GM19025 (cell line): ENCODE measurements around the gene CLCN1.
"Not testable (repeated sequence)": the region's sequence is repeated elsewhere in the genome, so short reads cannot be mapped to it uniquely, and the experiment has no call there.

Experiments
- ATAC-seq: cut with Tn5 transposase; IDR thresholded peaks from one replicate; pipeline ENCODE4 v1.9.1; 2021; ENCODE audit warnings: mild to moderate bottlenecking, low read depth, moderate library complexity; ENCODE audit not compliant: unreplicated experiment

The CLCN1 gene

DNA sequence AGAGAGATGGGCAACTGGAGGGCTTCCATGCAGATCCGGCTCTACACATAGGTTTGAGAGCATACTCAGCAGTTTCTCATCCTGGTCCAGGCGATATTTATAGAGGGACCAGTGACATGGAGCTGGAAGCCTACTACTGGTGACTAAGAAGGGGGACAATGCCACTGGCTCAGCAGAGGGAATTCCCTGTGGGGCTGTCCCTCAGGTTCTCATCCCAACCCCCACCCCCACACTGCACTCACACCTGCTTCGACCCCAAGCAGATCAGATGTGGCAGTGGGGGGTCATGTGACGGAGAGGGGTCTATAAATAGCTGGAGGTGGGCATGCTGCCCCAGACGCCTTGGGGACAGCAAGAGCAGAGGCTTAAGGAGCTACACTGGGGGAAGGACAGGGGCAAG is at the start of gene CLCN1:
CLCN1 (plus strand) TSS at position 336 of the 400 bp plus-strand sequence. CDS start 102 bp downstream, outside the sequence.
- ATAC-seq, result no peak

DNA sequence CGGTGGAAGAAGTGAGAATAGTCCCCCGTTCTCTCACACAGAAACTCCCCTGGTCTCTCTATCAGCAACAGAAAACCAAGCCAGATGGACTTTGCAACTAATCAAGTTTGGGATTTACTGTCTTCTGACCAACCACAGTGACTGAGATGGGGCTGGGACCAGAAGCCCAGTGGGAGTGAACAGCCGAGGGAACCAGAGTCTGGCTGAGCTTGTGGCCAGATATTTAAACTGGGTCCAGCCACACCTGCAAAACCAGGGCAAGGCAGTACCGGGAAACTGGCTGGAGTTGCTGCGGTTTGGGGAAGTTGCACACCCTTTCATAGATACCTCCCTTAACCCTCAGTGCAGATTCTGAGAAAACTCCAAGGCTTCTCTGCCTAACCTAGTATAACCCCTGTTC is 46.7 kb upstream of the CLCN1 start:
- ATAC-seq, result no peak

DNA sequence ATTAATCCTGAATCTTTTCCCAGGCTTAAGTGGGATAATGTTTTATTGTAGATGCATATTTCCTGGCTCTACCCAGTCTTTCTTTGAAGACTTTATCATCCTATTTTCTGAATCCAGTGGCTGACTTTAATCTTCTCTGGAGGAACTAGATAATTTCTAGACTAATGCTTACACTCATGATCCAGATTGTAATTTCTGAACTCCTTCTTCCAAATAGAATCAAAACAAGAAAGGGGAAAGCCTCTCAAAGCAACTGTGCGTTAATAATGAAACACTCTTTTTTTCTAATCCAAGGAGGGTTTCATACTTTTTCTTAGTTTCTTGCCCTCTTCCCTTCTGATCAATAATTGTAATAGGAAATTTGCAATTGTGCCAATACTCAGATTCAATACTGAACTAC is 44.7 kb upstream of the CLCN1 start:
- no peak for ATAC-seq

DNA sequence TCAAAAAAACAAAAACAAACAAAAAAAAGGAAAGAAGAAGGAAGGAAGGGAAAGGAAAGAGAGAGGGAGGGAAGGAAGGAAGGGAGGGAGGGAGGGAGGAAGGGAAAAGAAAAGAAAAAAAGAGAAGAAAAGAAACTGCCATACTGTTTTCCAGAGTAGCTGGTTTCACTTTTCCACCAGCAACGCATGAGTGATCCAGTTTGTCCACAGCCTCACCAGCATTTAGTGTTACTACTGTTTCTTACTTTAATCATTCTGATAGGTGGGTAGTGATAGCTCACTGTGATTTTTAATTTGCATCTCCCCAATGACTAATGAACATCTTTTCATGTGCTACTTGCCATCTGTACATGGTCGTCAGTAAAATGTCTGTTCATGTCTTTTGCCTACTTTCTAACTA is 43.0 kb upstream of the CLCN1 start:
- ATAC-seq, result no peak

DNA sequence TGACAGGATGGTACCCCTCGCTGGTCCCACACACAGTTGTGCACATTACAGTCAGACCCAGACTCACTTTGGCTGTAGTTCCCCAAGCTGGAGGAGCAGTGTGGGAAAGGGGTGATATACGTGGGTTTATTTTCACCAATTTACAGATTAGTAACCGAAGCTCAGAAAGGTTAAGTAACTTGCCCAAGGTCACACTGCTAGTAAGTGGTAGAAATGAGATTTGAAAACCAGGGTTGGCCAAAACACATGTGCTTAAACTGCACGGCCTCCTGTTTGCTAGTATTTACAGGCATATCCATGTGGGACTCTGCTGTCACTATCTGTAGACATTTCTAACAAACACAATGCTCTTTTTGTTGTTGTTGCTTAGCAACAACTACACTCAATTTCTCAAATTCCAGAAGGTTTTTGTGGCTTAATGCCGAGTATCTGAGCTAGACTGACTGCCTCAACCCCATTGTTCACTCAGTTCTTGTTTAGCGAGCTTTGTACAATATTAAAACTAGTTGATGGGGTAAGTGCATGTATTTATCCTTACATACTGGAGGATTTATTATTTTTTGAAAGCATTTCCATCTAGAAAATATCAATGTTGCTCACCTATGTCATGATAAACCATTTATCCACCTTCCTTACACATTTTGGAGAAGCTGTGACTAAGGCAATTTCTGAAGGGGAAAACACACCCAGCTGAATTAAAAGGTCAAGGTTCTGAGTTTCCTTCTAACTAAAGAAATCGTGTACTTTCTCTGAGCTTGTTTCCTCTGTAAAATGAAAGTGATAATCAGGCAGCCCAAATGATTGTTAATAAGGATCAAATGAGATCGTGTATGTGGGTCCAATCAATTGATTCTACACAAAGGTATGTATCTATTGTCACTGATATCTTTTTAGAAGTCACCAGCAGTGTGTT is 36.5 kb upstream of the CLCN1 start:
- no peak for ATAC-seq

DNA sequence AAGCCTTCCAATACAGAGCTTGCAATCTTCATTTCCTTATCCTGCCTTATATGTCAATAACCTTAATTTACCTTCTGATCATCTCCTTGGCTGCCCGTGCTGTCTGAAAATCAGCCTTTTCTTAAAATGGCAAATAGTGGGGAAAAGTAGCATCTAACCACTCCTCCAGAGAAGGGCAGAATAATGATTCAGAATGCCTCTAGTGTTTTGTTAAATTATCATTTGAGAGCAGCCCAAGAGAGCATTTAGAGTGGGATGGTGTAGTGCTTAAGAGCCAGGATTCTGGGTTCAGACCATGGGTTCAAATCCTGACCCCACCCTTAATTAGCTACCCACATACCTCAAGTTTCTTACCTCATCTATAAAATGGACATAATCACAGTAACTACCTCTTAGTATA is 35.8 kb upstream of the CLCN1 start:
- no peak for ATAC-seq

DNA sequence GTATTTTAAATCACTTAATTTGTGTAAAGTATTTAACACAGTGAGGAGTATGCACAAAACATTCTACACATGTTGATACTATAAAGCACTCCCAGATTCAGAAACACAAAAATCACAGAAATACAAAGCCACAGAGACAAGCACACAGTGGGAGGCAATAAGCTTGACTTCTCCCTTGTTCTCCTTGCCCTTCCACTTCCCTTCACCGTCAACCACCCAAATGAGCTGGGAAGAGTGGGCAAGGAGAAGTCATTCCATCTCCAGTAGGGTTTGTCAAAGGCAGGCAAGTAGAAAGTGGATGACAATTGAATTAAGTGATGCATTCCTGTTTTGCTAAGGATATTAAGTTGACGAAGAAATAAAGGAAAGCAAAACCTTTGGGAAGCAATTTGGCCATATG is 35.3 kb upstream of the CLCN1 start:
- ATAC-seq, result no peak

DNA sequence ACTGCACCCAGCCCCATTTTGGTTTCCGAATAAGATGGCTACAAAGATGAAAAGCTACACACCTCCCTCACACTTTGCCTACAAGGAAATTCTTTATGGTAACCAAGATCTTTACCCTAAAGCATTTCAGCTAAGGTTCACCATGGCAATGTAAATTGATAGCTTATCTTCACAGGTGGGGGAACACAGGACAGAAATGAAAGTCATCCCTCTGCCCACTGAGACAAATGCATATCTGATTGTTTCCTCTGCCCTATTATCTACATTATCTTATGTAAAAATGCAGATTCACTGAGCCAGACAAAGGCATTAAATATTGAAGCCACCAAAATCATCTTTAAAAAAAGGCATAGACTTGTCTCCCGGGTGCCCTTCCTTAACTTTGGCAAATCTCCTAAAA is 34.4 kb upstream of the CLCN1 start:
- ATAC-seq, result no peak

DNA sequence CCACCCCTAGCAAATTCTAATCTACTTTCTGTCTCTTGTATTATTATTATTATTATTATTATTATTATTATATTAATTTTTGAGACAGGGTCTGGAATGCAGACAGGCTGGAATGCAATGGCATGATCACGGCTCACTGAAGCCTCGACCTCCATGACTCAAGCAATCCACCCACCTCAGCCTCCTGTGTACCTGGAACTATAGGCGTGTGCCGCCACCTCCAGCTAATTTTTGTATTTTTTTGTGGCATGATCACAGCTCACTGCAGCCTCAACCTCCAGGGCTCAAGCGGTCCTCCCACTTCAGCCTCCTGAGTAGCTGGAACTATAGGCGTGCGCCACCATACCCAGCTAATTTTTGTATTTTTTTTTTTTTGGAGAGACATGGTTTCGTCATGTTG is 33.8 kb upstream of the CLCN1 start:
- no peak for ATAC-seq

DNA sequence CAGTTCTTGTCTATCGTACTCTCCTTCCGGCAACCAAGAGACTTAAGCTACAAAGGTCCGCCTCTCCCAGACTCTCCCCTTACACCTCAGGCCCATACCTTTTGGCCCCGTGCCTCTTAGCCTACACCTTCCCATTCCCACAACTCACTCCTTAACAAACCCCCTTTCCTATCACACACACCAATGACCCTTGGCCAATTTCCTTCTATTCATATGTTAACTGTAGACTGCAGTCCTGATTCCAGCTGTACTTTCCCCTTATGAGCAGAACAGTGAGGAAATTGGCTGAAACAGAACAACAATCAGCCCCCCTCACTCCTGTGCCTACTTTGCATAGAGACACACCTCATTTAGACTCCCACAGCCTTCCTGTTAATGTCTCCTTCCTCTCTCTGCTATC is 32.5 kb upstream of the CLCN1 start:
- no peak for ATAC-seq

DNA sequence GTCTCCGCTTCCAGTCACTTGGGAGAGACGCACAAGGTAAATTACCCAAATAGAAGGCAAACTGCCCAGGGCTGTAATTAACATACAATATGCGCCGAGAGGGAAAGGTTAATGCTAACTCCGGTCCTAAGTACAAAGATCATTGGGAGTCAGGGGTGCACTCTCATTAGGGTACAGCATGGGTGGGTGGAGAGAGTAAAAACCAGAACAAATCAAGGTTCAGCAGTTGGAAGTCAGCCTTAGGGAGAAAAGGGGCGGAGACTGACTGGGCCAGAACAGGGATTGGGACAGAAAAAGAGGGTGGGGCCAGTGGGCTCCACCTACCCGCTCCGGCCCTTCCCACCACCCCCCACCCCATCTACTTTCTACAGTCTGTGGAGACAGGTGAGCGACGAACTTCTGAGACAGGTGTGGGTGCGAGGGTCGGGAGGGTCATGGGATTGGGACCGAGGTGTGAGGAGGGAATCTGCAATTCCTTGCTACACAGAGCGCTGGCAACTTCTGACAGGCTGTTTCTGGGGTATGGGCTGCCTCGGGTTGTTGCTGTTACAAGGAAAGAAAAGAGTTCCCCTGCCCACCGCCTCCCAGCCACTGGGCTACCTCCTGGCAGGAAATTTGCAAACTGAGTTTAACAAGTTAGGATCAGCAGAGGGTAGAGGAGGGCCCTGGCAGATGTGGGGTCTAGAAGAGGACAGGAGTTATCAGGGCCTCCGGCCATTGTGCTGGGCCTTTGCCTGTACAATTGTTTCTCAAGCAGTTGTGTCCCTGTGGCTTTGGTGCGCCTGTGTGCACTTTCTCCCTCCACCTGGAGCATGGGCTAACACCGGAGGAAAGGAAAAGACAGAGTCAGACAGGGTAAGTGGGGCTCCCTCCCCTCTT is 31.1 kb upstream of the CLCN1 start, which contains the start of gene TMEM139:
TMEM139 (plus strand) TSS at position 368 of the 879 bp plus-strand sequence. CDS start 1,000 bp downstream, outside the sequence.
- no peak for ATAC-seq

DNA sequence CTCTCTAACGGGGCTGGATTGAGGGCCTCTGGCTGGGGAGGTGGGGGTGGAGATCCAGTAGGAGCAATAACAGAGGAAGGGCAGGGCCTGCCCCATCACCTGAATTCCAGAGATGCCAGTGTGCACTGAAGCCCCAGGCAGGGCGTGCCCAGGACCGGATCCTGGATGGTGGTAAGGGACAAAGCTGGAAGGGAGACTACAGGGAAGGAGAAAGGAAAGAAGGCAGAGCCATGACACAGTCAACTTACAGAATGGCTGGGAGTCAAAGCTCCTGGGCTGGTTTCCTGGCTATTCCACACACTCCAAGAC is 30.5 kb upstream of the CLCN1 start:
- ATAC-seq, result no peak

DNA sequence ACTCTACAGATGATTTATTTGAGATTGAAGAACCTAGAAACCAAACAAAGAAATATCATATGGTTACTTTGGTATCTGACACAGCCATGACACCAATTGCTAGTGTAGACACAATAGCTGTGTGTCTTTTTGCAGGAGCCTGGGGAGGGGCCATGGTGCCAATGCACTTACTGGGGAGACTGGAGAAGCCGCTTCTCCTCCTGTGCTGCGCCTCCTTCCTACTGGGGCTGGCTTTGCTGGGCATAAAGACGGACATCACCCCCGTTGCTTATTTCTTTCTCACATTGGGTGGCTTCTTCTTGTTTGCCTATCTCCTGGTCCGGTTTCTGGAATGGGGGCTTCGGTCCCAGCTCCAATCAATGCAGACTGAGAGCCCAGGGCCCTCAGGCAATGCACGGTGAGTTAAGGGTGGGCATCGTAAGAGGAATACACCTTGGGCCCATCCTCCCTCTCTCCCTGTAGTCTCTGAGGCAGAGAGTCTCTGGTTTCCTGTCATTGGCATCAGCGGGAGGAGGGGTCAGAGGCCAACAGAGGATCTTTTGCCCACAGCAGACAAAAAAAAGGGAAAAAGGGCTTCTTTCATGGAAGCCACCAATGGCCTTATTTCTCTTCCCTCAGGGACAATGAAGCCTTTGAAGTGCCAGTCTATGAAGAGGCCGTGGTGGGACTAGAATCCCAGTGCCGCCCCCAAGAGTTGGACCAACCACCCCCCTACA is 29.9 kb upstream of the CLCN1 start:
- ATAC-seq, result no peak

DNA sequence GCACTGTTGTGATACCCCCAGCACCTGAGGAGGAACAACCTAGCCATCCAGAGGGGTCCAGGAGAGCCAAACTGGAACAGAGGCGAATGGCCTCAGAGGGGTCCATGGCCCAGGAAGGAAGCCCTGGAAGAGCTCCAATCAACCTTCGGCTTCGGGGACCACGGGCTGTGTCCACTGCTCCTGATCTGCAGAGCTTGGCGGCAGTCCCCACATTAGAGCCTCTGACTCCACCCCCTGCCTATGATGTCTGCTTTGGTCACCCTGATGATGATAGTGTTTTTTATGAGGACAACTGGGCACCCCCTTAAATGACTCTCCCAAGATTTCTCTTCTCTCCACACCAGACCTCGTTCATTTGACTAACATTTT is 29.4 kb upstream of the CLCN1 start:
- no peak for ATAC-seq

DNA sequence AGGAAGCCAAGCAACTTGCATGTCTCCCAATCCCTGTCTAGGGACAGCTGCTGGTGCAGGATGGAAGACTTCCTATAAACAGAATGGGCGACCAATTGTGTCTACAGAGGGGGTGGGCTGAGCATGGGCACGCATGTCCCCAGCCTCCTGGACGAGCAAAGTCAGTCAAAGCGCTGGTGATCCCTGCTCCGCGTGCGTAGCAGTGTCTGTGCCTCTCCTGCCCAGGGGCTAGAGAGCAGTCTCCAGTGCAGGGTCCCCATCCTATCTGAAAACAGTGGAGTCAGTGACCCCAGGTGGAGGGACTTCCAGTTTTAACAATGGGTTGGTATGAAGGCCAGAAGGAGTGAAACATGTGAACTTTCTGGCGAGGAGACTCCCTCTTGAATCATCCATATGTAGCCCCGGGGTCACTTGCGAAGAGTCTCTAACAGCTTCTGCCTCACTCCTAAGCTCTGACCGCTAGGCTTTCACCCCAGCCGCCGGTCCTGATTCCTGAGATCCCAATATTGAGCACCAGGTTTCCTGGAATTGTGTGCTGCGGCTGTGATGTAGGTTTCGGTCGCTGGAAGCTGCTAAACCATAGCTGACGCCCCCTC is 28.5 kb upstream of the CLCN1 start:
- no peak for ATAC-seq

DNA sequence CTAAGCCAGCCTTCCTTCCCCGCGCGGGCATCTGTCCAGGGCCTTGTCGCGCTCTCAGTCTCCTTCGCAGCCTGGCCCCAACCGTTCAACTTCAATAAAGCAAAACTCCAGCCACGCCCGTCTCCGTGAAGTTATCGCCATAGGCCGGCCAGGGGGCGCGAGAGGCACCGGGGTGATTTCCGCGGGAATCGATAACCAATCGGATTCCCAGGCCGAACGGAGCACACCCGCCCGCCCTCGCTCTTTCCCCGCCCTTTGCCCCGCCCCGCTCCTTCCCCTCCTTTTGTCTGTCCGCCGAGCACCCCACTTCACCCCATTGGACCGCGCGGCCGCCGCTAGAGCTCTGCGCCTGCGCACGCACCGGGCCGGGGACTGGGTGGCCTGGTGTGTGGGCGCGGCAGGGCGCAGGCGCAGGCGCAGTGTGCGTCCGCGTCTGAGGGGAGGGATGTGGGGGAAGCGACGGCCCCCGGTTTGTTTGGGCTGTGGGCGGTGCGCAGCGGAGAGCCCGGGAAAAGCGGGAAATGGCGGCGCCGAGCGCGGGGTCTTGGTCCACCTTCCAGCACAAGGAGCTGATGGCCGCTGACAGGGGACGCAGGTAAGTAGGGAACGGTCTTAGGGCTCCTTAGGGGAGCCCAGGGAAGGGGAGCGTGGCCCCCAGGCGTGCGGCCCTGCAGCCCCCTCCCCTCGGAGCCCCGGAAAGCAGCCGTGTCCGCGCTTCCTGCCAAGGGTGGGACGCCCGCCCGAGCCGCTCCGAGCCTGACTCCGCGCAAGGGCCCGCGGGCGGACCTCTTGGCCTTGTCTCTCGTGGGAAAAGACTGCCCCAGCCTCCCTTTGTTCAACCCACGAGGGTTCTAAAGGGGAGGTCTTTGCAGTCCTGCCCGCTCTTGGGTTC is 27.7 kb upstream of the CLCN1 start, which contains the start of gene CASP2:
CASP2 (plus strand) TSS at position 417 of the 892 bp plus-strand sequence; CDS start at position 522, 105 bp downstream.
- ATAC-seq, result peak; percentile 91

DNA sequence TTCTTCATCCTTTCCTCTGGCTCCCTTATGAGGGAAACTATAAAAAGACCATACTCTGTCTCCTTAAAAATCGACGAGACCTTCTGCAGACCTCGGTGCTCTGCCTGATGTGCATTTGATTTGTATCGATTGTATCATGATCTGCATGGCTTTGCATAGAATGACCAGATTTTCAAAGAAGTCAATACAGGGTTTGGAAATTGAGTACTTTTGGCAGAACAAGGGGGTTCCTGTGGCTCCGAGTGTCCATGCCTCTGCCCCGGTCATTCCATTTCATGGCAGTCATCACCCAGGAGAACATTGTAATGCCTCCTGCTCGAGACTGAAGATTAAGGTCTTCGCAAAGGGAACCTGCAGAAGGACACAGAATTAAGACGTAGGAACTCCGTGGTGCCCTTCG is 27.1 kb upstream of the CLCN1 start:
- no peak for ATAC-seq

DNA sequence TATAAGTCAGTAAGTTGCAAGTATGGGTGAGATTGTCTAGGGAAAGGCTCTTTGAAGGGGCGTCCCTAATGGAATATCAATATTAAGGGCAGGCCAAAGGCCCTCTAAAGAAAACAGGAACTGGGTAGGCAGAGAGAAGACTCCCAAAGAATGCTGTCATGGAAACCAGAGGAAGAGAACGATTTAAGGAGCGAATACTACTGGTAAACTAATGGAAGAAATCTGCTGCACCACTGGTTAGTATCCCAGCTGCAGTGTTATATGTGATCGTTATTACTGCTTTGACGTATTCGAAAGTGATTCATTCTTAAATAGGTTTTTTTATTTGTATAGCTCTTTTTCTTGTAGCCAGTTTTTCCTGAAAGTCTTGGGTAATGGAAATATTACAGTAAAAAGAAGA is 26.5 kb upstream of the CLCN1 start:
- ATAC-seq, result no peak

DNA sequence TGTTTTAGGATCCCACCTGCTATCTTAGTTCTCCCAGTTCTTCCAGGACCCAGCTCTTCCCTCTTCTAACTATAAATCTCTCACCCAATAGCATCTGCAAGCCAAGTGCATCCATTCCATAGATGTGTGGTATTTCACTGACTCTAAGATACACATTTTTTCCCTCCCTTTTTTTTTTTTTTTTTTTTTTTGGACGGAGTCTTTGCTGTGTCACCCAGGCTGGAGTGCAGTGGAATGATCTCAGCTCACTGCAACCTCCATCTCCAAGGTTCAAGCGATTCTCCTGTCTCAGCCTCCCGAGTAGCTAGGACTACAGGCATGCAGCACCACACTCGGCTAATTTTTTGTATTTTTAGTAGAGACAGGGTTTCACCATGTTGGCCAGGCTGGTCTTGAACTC is 26.0 kb upstream of the CLCN1 start:
- not testable (repeated sequence) for ATAC-seq
